ENCODE results near the gene RNPS1. TPM values are rescaled to one million over a fixed set of nuclear protein-coding genes. Genes with fewer than 3 reads are reported as not detected.

The RNPS1 gene
- total and polyA plus RNA-seq, 2 of the 4 experiments (the other 2 are of a cell fraction), result 57.5 to 192 TPM

GRCh38 chr16:2210009-2210332 is 58.0 kb downstream of the RNPS1 start:
- WGBS, 2 experiments (ENCODE audit: extremely low coverage in 2 of 2, insufficient read length in 1 of 2), result 94% methylated on average over 10 of the region's 17 CpGs; no CpG with 5 or more reads in 1 of the 2 experiments
- peak overlapping the region; percentile 72 for H2AK9ac ChIP-seq (replicated peaks; ENCODE audit: low read depth, low read length, poor library complexity)
- dilution Hi-C loops (cut with HindIII; ENCODE audit: low sequenced_read_pairs, unreplicated experiment), result no loop called here
- H3K4me3 ChIP-seq (ENCODE audit: insufficient read depth, low read depth, low read length), result no peak overlapping the region
- TF ChIP-seq RAD21 (IDR thresholded peaks at IDR 0.05; ENCODE audit: low read length) (no peak), RFX5 (IDR thresholded peaks at IDR 0.05; ENCODE audit: low read depth, low read length) (no peak), USF2 (IDR thresholded peaks at IDR 0.05; ENCODE audit: low read depth, low read length) (no peak), CTCF (conservative IDR thresholded peaks at IDR 0.05; ENCODE audit: low read depth, low read length) (no peak), BHLHE40 (IDR thresholded peaks at IDR 0.05; ENCODE audit: low read depth, low read length) (no peak), CEBPB (IDR thresholded peaks at IDR 0.05; ENCODE audit: low read depth, low read length) (no peak), CHD1 (IDR thresholded peaks at IDR 0.05; ENCODE audit: low read depth, low read length) (no peak), NFE2L2 (IDR thresholded peaks at IDR 0.05; ENCODE audit: low read depth, low read length) (no peak), MAZ (IDR thresholded peaks at IDR 0.05; ENCODE audit: borderline replicate concordance, low read depth, low read length) (no peak), FOS (IDR thresholded peaks at IDR 0.05; ENCODE audit: low read depth, low read length) (no peak), MXI1 (IDR thresholded peaks at IDR 0.05; ENCODE audit: borderline replicate concordance, low read depth, low read length) (no peak), POLR2A (IDR thresholded peaks at IDR 0.05; ENCODE audit: low read depth, low read length) (no peak), ELK1 (IDR thresholded peaks at IDR 0.05; ENCODE audit: borderline replicate concordance, low read depth, low read length) (no peak), RCOR1 (IDR thresholded peaks at IDR 0.05; ENCODE audit: insufficient replicate concordance, low read length) (no peak), SMC3 (IDR thresholded peaks at IDR 0.05; ENCODE audit: low read depth, low read length) (no peak), MAFK (IDR thresholded peaks at IDR 0.05; ENCODE audit: low read depth, low read length) (no peak)
- no peak overlapping the region for H4K5ac ChIP-seq (ENCODE audit: low read depth, low read length)
- no peak overlapping the region for H2BK5ac ChIP-seq (ENCODE audit: low read depth, low read length, poor library complexity, severe bottlenecking)
- H3K9ac ChIP-seq (ENCODE audit: low read depth, low read length), result no peak overlapping the region
- H2AFZ ChIP-seq (replicated peaks; ENCODE audit: low read length, poor library complexity), result no peak overlapping the region
- H2BK120ac ChIP-seq (ENCODE audit: low read depth, low read length), result no peak overlapping the region
- no peaks in the 10 kb centered on the region for H3K9me3 ChIP-seq (ENCODE audit: control insufficient read depth, insufficient read depth, low read length)
- H2BK20ac ChIP-seq (ENCODE audit: low read depth, low read length), result no peak overlapping the region
- intact Hi-C loops (cut with micrococcal nuclease), result no loop called here
- peaks cover 28% of the 10 kb centered on the region for H3K36me3 ChIP-seq (ENCODE audit: control insufficient read depth, insufficient read depth, low read length)
- H3K27me3 ChIP-seq (ENCODE audit: control insufficient read depth, insufficient read depth, low read length), result no peaks in the 10 kb centered on the region
- DNase-seq, result no peak
- 0 out of 2 replicates have a peak, but pooled peaks cover 3% of the 10 kb centered on the region for H3K9me1 ChIP-seq (ENCODE audit: insufficient read depth, low read length)
- no peak overlapping the region for H3K4ac ChIP-seq (ENCODE audit: low read depth, low read length)
- peaks cover 16% of the 10 kb centered on the region for H4K20me1 ChIP-seq (ENCODE audit: insufficient read depth, low read length)
- no peak for ATAC-seq (ENCODE audit: low read depth)
- no TSS peak for BruUV-seq (replicated peaks)
- H4K8ac ChIP-seq (ENCODE audit: low read depth in 2 of 2, low read length in 2 of 2), result no peak overlapping the region
- H3K4me1 ChIP-seq (ENCODE audit: control insufficient read depth, insufficient read depth, low read length), result peaks cover 12% of the 10 kb centered on the region
- H3K4me2 ChIP-seq (ENCODE audit: low read depth, low read length), result no peak overlapping the region
- in situ Hi-C loops (cut with MboI; ENCODE audit: low sequenced_read_pairs), result no loop called here
- no peak overlapping the region for H3K27ac ChIP-seq (ENCODE audit: insufficient read depth, low read length)
- H2BK15ac ChIP-seq (ENCODE audit: low read depth, low read length), result no peak overlapping the region
- H3K18ac ChIP-seq (ENCODE audit: low read depth, low read length), result no peak overlapping the region
- ChIA-PET POLR2A (ENCODE audit: unreplicated experiment) (no interaction called here), CTCF (no interaction called here)
- H3K23ac ChIP-seq (ENCODE audit: low read depth, low read length), result no peak overlapping the region
- no peak overlapping the region for H3K56ac ChIP-seq (ENCODE audit: extremely low read depth, insufficient read depth, low read length)
- H4K91ac ChIP-seq (ENCODE audit: insufficient read depth, low read depth, low read length), result no peak overlapping the region
- H3K79me1 ChIP-seq (ENCODE audit: low read depth in 1 of 2, low read length in 2 of 2), result peaks cover 27 to 51% of the 10 kb centered on the region in 2 experiments
- H3K14ac ChIP-seq (replicated peaks; ENCODE audit: low read depth, low read length), result no peak overlapping the region
- H2AK5ac ChIP-seq (ENCODE audit: low read depth, low read length), result no peak overlapping the region

Data from IMR-90 (cell line).